ENCODE data around the gene ODR4.

- TF ChIP-seq CTCF (IDR thresholded peaks at IDR 0.05; ENCODE audit: low read depth, low read length, missing input control) = no peak
- TF ChIP-seq MAX (IDR thresholded peaks at IDR 0.05) = no peak
These were observed 68.0 kb downstream of the ODR4 start for GRCh38 chr1:186443638-186444037.

Measured in liver (tissue), 2 donors.